Loucy (cell line): ENCODE measurements around the gene HOXB1.

Experiments used
- H2AFZ ChIP-seq: fragments of 200-600 bp; sonication (generic); 2 replicates; pipeline ENCODE4 v1.6.0; 2016; ENCODE audit warnings: antibody characterized with exemption, mild to moderate bottlenecking, low read length, moderate library complexity
- H3F3A ChIP-seq: fragments of 200-600 bp; 2 replicates; pipeline ENCODE4 v1.6.0; 2016; ENCODE audit warnings: antibody characterized with exemption, low read depth, mild to moderate bottlenecking
- H3K27me3 ChIP-seq: fragments of 200-600 bp; sonication (generic); 2 replicates; pipeline ENCODE4 v1.6.1; 2014; ENCODE audit warnings: low read length, mild to moderate bottlenecking; ENCODE audit not compliant: insufficient read depth, poor library complexity, severe bottlenecking
- H3K36me3 ChIP-seq: fragments of 200-600 bp; sonication (generic); 2 replicates; pipeline ENCODE4 v1.6.1; 2016; ENCODE audit warnings: low read length; ENCODE audit not compliant: insufficient read depth
- H3K4me1 ChIP-seq: fragments of 200-600 bp; sonication (generic); 2 replicates; pipeline ENCODE4 v1.5.1; 2014; ENCODE audit warnings: low read length, mild to moderate bottlenecking; ENCODE audit not compliant: insufficient read depth, poor library complexity, severe bottlenecking
- H3K4me2 ChIP-seq: fragments of 200-600 bp; sonication (generic); 2 replicates; pipeline ENCODE4 v1.6.0; 2014; ENCODE audit warnings: antibody characterized with exemption, low read length, low read depth, mild to moderate bottlenecking; ENCODE audit not compliant: poor library complexity, severe bottlenecking
- H3K4me3 ChIP-seq: fragments of 200-600 bp; sonication (generic); 2 replicates; pipeline ENCODE4 v1.5.1; 2014; ENCODE audit warnings: low read length, mild to moderate bottlenecking, mixed read lengths; ENCODE audit not compliant: poor library complexity, severe bottlenecking
- H3K79me2 ChIP-seq: fragments of 200-600 bp; sonication (generic); 2 replicates; pipeline ENCODE4 v1.6.1; 2014; ENCODE audit warnings: low read length; ENCODE audit not compliant: insufficient read depth
- H3K9ac ChIP-seq: fragments of 200-600 bp; sonication (generic); 2 replicates; pipeline ENCODE4 v1.6.0; 2014; ENCODE audit warnings: mild to moderate bottlenecking, low read depth, low read length, moderate library complexity; ENCODE audit not compliant: poor library complexity, severe bottlenecking
- H3K9me2 ChIP-seq: fragments of 200-600 bp; sonication (generic); replicated peaks from 2 replicates; pipeline ENCODE4 v1.6.1; 2016; ENCODE audit warnings: low read depth, low read length, mixed read lengths
- H3K9me3 ChIP-seq: fragments of 200-600 bp; sonication (generic); 2 replicates; pipeline ENCODE4 v1.6.1; 2014; ENCODE audit warnings: mild to moderate bottlenecking, antibody characterized with exemption, low read length, low read depth; ENCODE audit not compliant: insufficient read depth
- H4K20me1 ChIP-seq: fragments of 200-600 bp; sonication (generic); 2 replicates; pipeline ENCODE4 v1.6.0; 2014; ENCODE audit warnings: antibody characterized with exemption, low read length, mild to moderate bottlenecking; ENCODE audit not compliant: insufficient read depth, poor library complexity, severe bottlenecking
- EZH2phosphoT487 ChIP-seq: fragments of 200-600 bp; IDR thresholded peaks from 2 replicates; pipeline ENCODE4 v1.6.1; 2018; ENCODE audit warnings: antibody characterized with exemption, mild to moderate bottlenecking, moderate library complexity, borderline replicate concordance
- TF ChIP-seq, protein P1 (sequence below): fragments of 200-600 bp; sonication (generic); conservative IDR thresholded peaks from 2 replicates; pipeline ENCODE4 v1.5.1; 2014; ENCODE audit warnings: mild to moderate bottlenecking, antibody characterized with exemption, low read length

Gene HOXB1

DNA sequence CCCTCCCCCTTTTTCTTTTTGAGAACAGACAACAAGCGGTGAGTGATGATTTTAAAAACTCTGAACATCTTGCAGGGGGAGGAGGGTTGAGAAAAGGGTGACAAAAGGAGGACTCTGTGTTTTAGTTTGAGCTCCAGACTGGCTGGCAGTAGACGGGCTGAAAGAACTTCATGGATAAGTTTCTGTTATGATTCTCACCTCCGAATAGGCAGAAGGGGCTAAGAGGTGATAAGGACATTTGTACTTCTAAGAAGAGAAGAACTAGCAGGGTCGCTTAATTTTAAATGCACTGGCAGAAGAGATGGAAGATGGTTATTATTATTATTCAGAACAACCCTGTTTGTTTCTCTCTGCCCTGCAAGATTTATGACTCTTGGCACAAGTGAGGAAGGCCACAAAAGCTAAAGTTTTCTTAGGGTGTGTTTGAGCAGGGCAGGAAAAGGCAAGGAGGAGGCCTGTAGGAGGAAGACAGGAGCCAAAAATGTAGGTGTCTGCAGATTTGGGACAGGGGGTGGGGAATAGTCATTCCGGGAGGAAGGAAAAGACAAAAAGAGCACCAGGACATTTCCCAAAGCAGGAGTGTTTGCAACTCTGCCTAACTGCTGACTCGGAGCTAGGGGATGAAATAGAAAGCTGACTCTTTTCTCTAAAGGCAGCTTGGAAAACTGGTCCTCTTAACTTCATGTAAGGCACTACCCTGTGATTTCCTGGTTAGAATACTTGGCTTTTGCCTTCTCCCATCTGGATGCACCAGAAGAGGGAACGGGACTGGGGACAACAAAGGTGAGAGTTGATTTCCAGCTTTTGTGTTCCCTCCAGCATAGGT, 26.0 kb upstream of the HOXB1 start:
- Histone ChIP-seq H3K4me2 (peak overlapping the region; percentile 30), H3K79me2 (peaks cover 100% of the 10 kb centered on the region), H3K9me2 (no peaks in the 10 kb centered on the region), H4K20me1 (peaks cover 95% of the 10 kb centered on the region), H3K4me3 (no peak overlapping the region), H2AFZ (no peak overlapping the region), H3F3A (no peaks in the 10 kb centered on the region), H3K4me1 (peaks cover 59% of the 10 kb centered on the region), H3K9me3 (no peaks in the 10 kb centered on the region), H3K27me3 (no peaks in the 10 kb centered on the region), H3K9ac (peak overlapping the region; percentile 31), H3K36me3 (peaks cover 90% of the 10 kb centered on the region)
- TF ChIP-seq EZH2phosphoT487: no peak
- TF ChIP-seq, protein P1, sequence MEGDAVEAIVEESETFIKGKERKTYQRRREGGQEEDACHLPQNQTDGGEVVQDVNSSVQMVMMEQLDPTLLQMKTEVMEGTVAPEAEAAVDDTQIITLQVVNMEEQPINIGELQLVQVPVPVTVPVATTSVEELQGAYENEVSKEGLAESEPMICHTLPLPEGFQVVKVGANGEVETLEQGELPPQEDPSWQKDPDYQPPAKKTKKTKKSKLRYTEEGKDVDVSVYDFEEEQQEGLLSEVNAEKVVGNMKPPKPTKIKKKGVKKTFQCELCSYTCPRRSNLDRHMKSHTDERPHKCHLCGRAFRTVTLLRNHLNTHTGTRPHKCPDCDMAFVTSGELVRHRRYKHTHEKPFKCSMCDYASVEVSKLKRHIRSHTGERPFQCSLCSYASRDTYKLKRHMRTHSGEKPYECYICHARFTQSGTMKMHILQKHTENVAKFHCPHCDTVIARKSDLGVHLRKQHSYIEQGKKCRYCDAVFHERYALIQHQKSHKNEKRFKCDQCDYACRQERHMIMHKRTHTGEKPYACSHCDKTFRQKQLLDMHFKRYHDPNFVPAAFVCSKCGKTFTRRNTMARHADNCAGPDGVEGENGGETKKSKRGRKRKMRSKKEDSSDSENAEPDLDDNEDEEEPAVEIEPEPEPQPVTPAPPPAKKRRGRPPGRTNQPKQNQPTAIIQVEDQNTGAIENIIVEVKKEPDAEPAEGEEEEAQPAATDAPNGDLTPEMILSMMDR: no peak

DNA sequence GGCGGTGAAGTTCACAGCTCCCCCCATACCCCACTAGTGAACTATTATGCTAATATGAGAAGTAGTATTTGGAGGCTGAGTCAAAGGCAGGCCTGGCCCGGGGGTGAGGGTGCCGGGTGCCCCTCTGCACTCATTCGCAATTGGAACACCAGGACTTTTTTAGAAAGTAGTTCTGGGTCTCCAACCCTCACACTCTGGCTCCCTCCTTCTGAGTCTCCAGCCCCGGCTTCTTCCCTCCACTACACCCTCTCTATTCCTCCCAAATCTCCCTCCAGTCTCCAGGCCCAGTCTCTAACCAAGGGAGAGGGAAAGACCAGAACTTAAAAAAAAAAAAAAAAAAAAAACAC, 25.4 kb upstream of the HOXB1 start:
- peaks cover 100% of the 10 kb centered on the region for H3K79me2 ChIP-seq
- no peak overlapping the region for H3K9ac ChIP-seq
- H3K4me1 ChIP-seq: peaks cover 53% of the 10 kb centered on the region
- H4K20me1 ChIP-seq: peaks cover 96% of the 10 kb centered on the region
- H3K4me3 ChIP-seq: no peak overlapping the region
- H3K9me2 ChIP-seq: no peaks in the 10 kb centered on the region
- no peaks in the 10 kb centered on the region for H3K27me3 ChIP-seq
- H3K9me3 ChIP-seq: no peaks in the 10 kb centered on the region
- H3K36me3 ChIP-seq: peaks cover 89% of the 10 kb centered on the region
- peak overlapping the region; percentile 30 for H3K4me2 ChIP-seq
- no peaks in the 10 kb centered on the region for H3F3A ChIP-seq
- H2AFZ ChIP-seq: no peak overlapping the region
- TF ChIP-seq EZH2phosphoT487: no peak
- TF ChIP-seq, protein P1: no peak

DNA sequence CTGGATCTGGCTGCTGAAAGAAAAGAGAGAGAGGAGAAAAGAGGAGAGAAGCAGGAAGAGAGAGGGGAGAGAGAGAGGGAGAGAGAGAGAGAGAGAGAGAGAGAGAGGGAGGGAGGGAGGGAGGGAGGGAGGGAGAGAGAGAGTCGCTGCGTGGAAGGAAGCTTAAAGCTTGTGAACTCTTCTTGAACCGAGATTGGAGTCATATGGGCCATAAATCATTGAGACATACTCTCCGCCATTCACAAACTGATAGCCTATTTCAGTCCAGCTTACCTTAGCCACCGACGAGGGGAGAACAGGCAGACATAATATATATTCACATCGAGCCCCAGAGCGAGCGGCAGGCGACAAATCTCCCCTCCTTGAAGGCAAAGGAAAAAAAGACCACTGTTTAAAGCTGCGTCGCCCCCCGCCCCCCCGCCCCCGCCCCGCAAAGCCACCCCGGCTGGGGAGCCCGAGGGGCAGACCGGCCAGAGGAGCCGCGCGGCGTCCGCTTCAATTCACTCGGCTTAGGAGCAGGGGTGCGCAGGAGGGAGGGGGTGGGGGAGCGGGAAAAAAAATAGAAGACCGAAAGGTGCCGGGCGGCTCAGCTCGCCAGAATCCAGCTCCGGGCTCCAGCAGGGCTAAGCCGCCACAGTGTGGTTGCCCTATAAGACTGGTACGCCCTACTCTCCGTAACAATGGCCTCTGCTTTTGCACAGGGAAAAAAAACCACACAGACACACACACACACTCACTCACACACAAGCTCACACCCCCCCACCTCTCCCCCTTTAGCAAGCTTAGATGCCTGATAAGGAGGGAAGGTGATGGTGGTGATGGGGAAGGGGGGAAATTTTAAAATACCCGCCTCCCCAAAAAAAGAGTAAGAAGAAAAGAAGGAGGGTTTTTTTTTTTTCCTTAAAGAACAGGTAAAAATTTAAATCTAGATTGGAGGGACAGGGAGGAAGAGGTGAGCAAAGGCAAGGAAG, 24.7 kb upstream of the HOXB1 start:
- Histone ChIP-seq H4K20me1 (peaks cover 91% of the 10 kb centered on the region), H3K9me2 (no peaks in the 10 kb centered on the region), H3K9ac (no peak overlapping the region), H3K4me2 (peak overlapping the region; percentile 30), H3K9me3 (no peaks in the 10 kb centered on the region), H3K4me3 (no peak overlapping the region), H3F3A (no peaks in the 10 kb centered on the region), H3K36me3 (peaks cover 89% of the 10 kb centered on the region), H3K4me1 (peaks cover 47% of the 10 kb centered on the region), H3K79me2 (peaks cover 100% of the 10 kb centered on the region), H2AFZ (no peak overlapping the region), H3K27me3 (no peaks in the 10 kb centered on the region)
- TF ChIP-seq, protein P1: no peak
